Measurements from ENCODE around the gene EML6.

Gene EML6

GRCh38 chr2:55017880-55018279, 294.4 kb downstream of the EML6 start:
- no peak for DNase-seq (ENCODE audit: low read depth in 1 of 2, low spot score in 1 of 2)

GRCh38 chr2:55018619-55019018, 295.2 kb downstream of the EML6 start:
- DNase-seq (ENCODE audit: low read depth in 1 of 2, low spot score in 1 of 2) = no peak

- no peak for DNase-seq (ENCODE audit: low read depth in 1 of 2, low spot score in 1 of 2)
Observed at GRCh38 chr2:55019526-55020258, 296.2 kb downstream of the EML6 start.

All from activated CD4-positive, alpha-beta T cell treated with anti-CD3 and anti-CD28 coated beads, Interleukin-2, amount 50 U/mL, for 24 hours (primary cell).